SK-N-SH (cell line): ENCODE measurements around the gene RIMS1. TPM values are rescaled to one million over a fixed set of nuclear protein-coding genes. Genes with fewer than 3 reads are reported as not detected.

Experiments used
- CTCF ChIA-PET: fragments of 300-600, 350-600 bp; formaldehyde crosslinking; extraction: SDS; loops from one replicate; lab custom pipeline; 2021; lab: Yijun Ruan, JAX
- POLR2A ChIA-PET: fragments of 350-600 bp; sonication (Branson Sonifier 250); formaldehyde crosslinking; extraction: SDS; loops from one replicate; lab custom pipeline; 2020; ENCODE audit warnings: antibody characterized with exemption, inconsistent platforms; lab: Yijun Ruan, JAX
- DNase-seq: peaks from one replicate; pipeline ENCODE4 v3.0.0; 2012
- H2AFZ ChIP-seq: fragments of 200-600 bp; sonication (generic); 2 replicates; pipeline ENCODE4 v1.8.1; 2016; ENCODE audit warnings: antibody characterized with exemption, mild to moderate bottlenecking, low read depth
- H3F3A ChIP-seq: fragments of 200-600 bp; sonication (generic); replicated peaks from 2 replicates; pipeline ENCODE3; 2016; ENCODE audit warnings: antibody characterized with exemption, mild to moderate bottlenecking; ENCODE audit not compliant: insufficient read depth
- H3K27ac ChIP-seq, 2 experiments: fragments of 200-500 bp in 1 of 2; fragments of 200-600 bp in 1 of 2; sonication (Bioruptor generic) in 1 of 2; sonication (generic), shearing (Covaris generic) in 1 of 2; 2 replicates each; pipeline versions ENCODE4 v1.5.1 to v1.6.1; 2014 to 2016; ENCODE audit warnings: low read depth in 2 of 2, inconsistent platforms in 1 of 2, low read length in 1 of 2, mild to moderate bottlenecking in 1 of 2, mixed read lengths in 1 of 2
- H3K27me3 ChIP-seq: fragments of 200-600 bp; sonication (generic), shearing (Covaris generic); 2 replicates; pipeline ENCODE4 v1.6.1; 2016; ENCODE audit warnings: mixed run types; ENCODE audit not compliant: insufficient read depth
- H3K36me3 ChIP-seq, 2 experiments: fragments of 200-500 bp in 1 of 2; fragments of 200-600 bp in 1 of 2; sonication (Bioruptor generic) in 1 of 2; sonication (generic) in 1 of 2; replicated peaks in 1 of 2; 2 replicates each; pipeline versions ENCODE3 to v1.5.1; 2014 to 2016; ENCODE audit warnings: low read length in 1 of 2, mild to moderate bottlenecking in 1 of 2; ENCODE audit not compliant: insufficient read depth in 2 of 2, control insufficient read depth in 1 of 2
- H3K4me1 ChIP-seq, 2 experiments: fragments of 200-500 bp in 1 of 2; fragments of 200-600 bp in 1 of 2; sonication (Bioruptor generic) in 1 of 2; sonication (generic), shearing (Covaris generic) in 1 of 2; 2 replicates each; pipeline versions ENCODE4 v1.5.1 to v1.6.1; 2014 to 2016; ENCODE audit warnings: low read depth in 1 of 2, low read length in 1 of 2, mixed run types in 1 of 2; ENCODE audit not compliant: insufficient read depth in 2 of 2, control insufficient read depth in 1 of 2
- H3K4me2 ChIP-seq: fragments of 200-600 bp; sonication (generic), shearing (Covaris generic); 2 replicates; pipeline ENCODE4 v1.6.1; 2017; ENCODE audit warnings: mixed run types
- H3K4me3 ChIP-seq, 2 experiments: fragments of 200-500 bp in 1 of 2; fragments of 200-600 bp in 1 of 2; sonication (Bioruptor generic) in 1 of 2; sonication (generic), shearing (Covaris generic) in 1 of 2; 2 replicates each; pipeline versions ENCODE4 v1.5.1 to v1.8.1; 2014 to 2016; ENCODE audit warnings: low read depth in 2 of 2, inconsistent platforms in 1 of 2, low read length in 1 of 2, mild to moderate bottlenecking in 1 of 2, mixed read lengths in 1 of 2, moderate library complexity in 1 of 2
- H3K79me2 ChIP-seq: fragments of 200-600 bp; sonication (generic); 2 replicates; pipeline ENCODE4 v1.8.1; 2017; ENCODE audit warnings: mild to moderate bottlenecking; ENCODE audit not compliant: insufficient read depth
- H3K9ac ChIP-seq: fragments of 200-600 bp; sonication (generic); 2 replicates; pipeline ENCODE4 v1.6.1; 2017; ENCODE audit warnings: mixed run types
- H3K9me2 ChIP-seq: fragments of 200-600 bp; sonication (generic); 2 replicates; pipeline ENCODE4 v1.6.1; 2017; ENCODE audit warnings: mixed run types
- H3K9me3 ChIP-seq: fragments of 200-600 bp; sonication (generic); 2 replicates; pipeline ENCODE4 v1.6.1; 2017; ENCODE audit warnings: mixed run types, mild to moderate bottlenecking, moderate library complexity
- H4K20me1 ChIP-seq: fragments of 200-600 bp; sonication (generic); 2 replicates; pipeline ENCODE4 v1.6.1; 2017; ENCODE audit warnings: mild to moderate bottlenecking, mixed run types; ENCODE audit not compliant: insufficient read depth
- EP300 ChIP-seq, 2 experiments: IDR thresholded peaks; 2 replicates each; pipeline versions ENCODE4 v1.4.0 to v1.6.1; 2012; ENCODE audit warnings: borderline replicate concordance in 1 of 2, low read depth in 1 of 2, low read length in 1 of 2
- FOXJ3 ChIP-seq: sonication (generic); formaldehyde crosslinking; IDR thresholded peaks from 2 replicates; pipeline ENCODE4 v1.5.1; 2020; ENCODE audit warnings: mild to moderate bottlenecking, missing genetic modification reagents
- IRF3 ChIP-seq: fragments of 150-350 bp; IDR thresholded peaks from 2 replicates; pipeline ENCODE4 v1.6.1; 2016; ENCODE audit warnings: mild to moderate bottlenecking, low read depth, low read length
- MXI1 ChIP-seq: IDR thresholded peaks from 2 replicates; pipeline ENCODE4 v1.6.1; 2012; ENCODE audit warnings: mild to moderate bottlenecking, low read depth, low read length, improper control_type of control experiment
- NFIC ChIP-seq: IDR thresholded peaks from 2 replicates; pipeline ENCODE4 v1.4.0; 2012; ENCODE audit warnings: borderline replicate concordance
- PBX3 ChIP-seq: IDR thresholded peaks from 2 replicates; pipeline ENCODE4; 2012
- RXRA ChIP-seq: IDR thresholded peaks from 2 replicates; pipeline ENCODE4 v1.4.0; 2012; ENCODE audit warnings: low read depth, mild to moderate bottlenecking, borderline replicate concordance
- WGBS: methylation state at CpG from one replicate; pipeline ENCODE4 v1.1.6; 2017; ENCODE audit warnings: low lambda C conversion rate; 5-methylcytosine and 5-hydroxymethylcytosine counted together
- polyA plus RNA-seq, 3 experiments: library from polyadenylated mRNA; depleted of rRNA; stranded (reverse); fragments of >200 nt; gene quantifications; 2 replicates each; pipeline ENCODE4 v1.2.3, GENCODE V29; 2012
- TF ChIP-seq, protein P1 (sequence below): IDR thresholded peaks from 2 replicates; pipeline ENCODE4 v1.4.0; 2012; ENCODE audit warnings: low read depth, borderline replicate concordance

Gene RIMS1
- polyA plus RNA-seq, 1 of the 3 experiments (the other 2 are of a cell fraction): 0.20 TPM

DNA sequence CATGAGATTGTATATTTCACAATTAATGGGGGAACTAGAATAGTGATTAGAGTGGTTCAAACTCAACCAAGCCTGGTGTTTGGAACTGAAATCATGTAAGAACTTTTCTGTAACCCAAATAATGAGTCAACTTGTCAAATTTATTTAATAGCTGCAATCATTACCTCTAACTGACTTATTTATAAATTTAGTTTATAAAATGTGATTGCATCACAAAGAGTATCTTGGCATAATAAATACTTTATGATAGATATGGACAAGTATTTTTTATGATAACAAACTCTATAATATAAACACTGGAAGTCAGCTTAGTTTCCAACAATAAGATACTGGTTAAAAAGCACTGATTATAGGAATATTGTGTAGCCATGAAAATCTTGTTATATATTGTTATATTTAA is 319.1 kb downstream of the RIMS1 start:
- H3K79me2 ChIP-seq: no peaks in the 10 kb centered on the region
- no peaks in the 10 kb centered on the region for H3K36me3 ChIP-seq
- no peak overlapping the region for H2AFZ ChIP-seq
- no peak overlapping the region for H3K4me2 ChIP-seq
- no peak overlapping the region for H3K4me3 ChIP-seq
- H3K4me1 ChIP-seq: no peaks in the 10 kb centered on the region
- no peak for DNase-seq
- H3K9me3 ChIP-seq: no peaks in the 10 kb centered on the region
- TF ChIP-seq FOXJ3 (CRISPR knock-in tag) (no peak), EP300 (IDR thresholded peaks at IDR 0.05; ENCODE audit: borderline replicate concordance in 1 of 2, low read depth in 1 of 2, low read length in 1 of 2) (no peak), PBX3 (no peak)
- H3K27me3 ChIP-seq: no peaks in the 10 kb centered on the region
- no peaks in the 10 kb centered on the region for H3F3A ChIP-seq
- no peak overlapping the region for H3K9ac ChIP-seq
- CTCF ChIA-PET: interaction anchor here (0.9 kb wide), 1 partner anchor 10 kb away, joined by 3 read pairs; no protein-coding TSS in a partner anchor
- H3K9me2 ChIP-seq: no peaks in the 10 kb centered on the region
- no peak overlapping the region for H3K27ac ChIP-seq
- POLR2A ChIA-PET: no interaction called here
- H4K20me1 ChIP-seq: no peaks in the 10 kb centered on the region

- no peaks in the 10 kb centered on the region for H3K9me3 ChIP-seq
- H3K9ac ChIP-seq: no peak overlapping the region
- POLR2A ChIA-PET: no interaction called here
These were observed 320.3 kb downstream of the RIMS1 start for GRCh38 chr6:72206606-72207005.

More at GRCh38 chr6:72206606-72207005, 320.3 kb downstream of the RIMS1 start:
- Histone ChIP-seq H3K27ac (no peak overlapping the region), H3F3A (no peaks in the 10 kb centered on the region), H3K79me2 (no peaks in the 10 kb centered on the region), H3K36me3 (no peaks in the 10 kb centered on the region), H4K20me1 (no peaks in the 10 kb centered on the region), H2AFZ (no peak overlapping the region), H3K9me2 (no peaks in the 10 kb centered on the region), H3K4me2 (no peak overlapping the region), H3K4me3 (no peak overlapping the region), H3K4me1 (no peaks in the 10 kb centered on the region), H3K27me3 (no peaks in the 10 kb centered on the region)
- TF ChIP-seq NFIC: no peak
- no peak for TF ChIP-seq MXI1
- TF ChIP-seq, protein P1, sequence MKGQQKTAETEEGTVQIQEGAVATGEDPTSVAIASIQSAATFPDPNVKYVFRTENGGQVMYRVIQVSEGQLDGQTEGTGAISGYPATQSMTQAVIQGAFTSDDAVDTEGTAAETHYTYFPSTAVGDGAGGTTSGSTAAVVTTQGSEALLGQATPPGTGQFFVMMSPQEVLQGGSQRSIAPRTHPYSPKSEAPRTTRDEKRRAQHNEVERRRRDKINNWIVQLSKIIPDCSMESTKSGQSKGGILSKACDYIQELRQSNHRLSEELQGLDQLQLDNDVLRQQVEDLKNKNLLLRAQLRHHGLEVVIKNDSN: no peak
- TF ChIP-seq RXRA: no peak
- TF ChIP-seq IRF3: no peak
- CTCF ChIA-PET: interaction anchor here (0.9 to 1.3 kb wide), 3 partner anchors 8 to 12 kb away, joined by 3 to 5 read pairs (median 3); no protein-coding TSS in a partner anchor
- DNase-seq: no peak
- 57% methylated on average over 3 of the region's 3 CpGs for WGBS
